GM19455 (cell line): ENCODE results near the gene IRF7.
A peak's percentile ranks its signal among the peaks of the same experiment; 100 is the strongest.
"Not testable (repeated sequence)": the region's sequence is repeated elsewhere in the genome, so short reads cannot be mapped to it uniquely, and the experiment has no call there.

Experiments
- ATAC-seq: cut with Tn5 transposase; IDR thresholded peaks from one replicate; pipeline ENCODE4 v1.9.1; 2021; ENCODE audit not compliant: unreplicated experiment

IRF7 gene

GRCh38 chr11:584287-584686 is 31.5 kb downstream of the IRF7 start:
- no peak for ATAC-seq

DNA sequence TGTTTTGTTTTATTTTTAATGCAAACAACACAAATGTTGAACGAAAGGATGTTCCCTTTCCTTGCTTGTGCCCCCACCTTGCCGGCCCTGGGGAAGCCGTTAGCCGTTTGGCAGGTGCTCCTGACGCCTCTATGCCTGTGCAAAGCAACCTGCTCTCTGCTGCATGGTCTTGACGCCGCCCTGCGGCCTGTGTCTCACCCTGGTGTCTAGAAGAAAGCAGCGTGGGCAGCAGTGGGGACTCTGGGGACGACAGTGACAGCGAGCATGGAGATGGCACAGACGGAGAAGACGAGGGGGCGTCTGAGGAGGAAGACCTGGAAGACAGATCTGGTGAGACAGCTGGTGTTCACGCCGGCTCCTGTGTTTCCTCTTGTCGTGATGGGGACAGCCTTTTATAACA is 34.0 kb downstream of the IRF7 start:
- no peak for ATAC-seq

- ATAC-seq = no peak
Observed at GRCh38 chr11:581342-581741, 34.4 kb downstream of the IRF7 start.

DNA sequence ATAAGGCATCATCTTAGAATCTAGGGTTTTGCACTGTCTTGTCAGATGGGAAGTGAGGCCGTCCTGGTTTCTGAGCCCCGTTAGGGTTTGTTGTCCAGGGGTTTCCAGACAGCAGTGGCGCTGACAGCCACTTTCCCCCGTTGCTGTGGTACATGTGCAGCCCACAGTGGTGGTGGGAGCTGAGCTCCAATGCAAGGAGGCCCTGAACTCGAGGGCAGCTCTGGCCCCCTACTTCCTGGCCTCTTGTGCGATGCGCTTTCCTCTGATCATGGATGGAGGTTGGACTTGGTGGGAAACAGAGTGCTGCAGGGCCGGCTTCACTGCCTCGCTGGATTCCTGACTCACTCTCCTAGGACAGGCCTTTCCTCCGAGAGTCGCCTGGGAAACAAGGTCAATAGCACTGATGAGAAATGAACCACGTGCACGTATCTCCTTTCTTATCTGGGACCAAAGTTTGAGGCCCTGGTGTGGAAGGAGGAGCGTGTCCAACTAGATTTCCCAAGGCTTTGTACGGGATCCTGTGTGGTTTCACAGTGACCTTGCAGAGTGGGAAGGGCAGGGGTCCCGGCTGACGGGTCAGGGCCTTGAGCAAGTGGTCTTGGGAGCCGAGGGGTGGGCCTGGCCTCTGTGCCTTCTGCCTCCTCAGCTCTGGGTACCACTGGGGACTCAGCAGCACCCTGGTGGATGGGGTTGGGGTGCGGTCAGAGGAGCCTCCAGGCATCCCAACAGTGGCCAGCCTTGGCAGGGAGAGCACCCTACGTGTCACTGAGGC is 35.7 kb downstream of the IRF7 start:
- ATAC-seq = no peak

- ATAC-seq = no peak
Observed at GRCh38 chr11:578276-579035, 37.3 kb downstream of the IRF7 start.

DNA sequence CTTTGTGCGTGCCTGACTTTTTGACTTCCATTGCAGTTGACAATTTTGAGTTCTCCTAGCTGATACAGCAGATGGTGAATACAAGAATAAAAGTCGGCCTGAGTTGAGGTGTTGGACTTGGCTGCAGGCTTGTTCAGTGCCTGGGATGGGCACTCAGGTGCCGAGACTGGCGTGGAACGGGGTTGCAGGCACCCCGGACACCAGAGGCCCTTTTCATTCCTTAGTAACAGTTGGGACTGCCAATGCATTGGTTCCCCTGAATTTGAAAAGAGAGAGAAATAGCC is 38.2 kb downstream of the IRF7 start:
- no peak for ATAC-seq

DNA sequence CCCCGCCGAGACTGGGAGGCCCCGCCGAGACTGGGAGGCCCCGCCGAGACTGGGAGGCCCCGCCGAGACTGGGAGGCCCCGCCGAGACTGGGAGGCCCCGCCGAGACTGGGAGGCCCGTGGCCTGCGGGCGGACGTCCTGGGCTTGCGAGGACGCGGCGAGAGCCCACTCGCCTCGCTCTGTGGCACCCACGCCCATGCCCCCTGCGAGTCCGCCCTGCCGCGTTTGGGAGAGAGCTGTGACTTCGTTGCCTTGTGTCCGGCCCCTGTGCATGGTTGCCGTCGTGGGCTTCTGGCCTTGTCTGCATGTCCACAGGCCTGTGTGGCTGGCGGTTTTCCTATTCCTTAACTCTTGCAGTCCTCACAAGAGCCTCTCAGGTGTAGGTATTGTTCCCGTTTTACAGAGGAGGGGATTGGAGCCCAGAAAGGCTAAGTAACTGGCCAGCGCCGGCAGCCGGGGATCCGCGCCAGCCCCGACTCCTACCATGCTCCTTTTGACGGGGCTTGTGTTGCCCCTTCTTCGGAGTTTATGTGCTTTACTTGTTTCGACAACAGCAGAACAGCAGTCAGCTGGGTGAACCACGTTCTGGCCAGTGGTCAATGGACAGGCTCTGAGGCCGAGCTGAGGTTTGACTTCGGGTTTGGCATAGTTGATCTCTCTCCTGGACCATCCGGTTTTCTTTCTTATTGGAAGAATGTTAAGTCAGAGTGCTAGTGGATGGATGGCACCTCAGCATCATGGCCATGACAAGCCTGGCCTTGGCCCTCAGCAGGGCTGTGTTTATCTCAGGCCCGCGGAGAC is 38.7 kb downstream of the IRF7 start:
- ATAC-seq = no peak

DNA sequence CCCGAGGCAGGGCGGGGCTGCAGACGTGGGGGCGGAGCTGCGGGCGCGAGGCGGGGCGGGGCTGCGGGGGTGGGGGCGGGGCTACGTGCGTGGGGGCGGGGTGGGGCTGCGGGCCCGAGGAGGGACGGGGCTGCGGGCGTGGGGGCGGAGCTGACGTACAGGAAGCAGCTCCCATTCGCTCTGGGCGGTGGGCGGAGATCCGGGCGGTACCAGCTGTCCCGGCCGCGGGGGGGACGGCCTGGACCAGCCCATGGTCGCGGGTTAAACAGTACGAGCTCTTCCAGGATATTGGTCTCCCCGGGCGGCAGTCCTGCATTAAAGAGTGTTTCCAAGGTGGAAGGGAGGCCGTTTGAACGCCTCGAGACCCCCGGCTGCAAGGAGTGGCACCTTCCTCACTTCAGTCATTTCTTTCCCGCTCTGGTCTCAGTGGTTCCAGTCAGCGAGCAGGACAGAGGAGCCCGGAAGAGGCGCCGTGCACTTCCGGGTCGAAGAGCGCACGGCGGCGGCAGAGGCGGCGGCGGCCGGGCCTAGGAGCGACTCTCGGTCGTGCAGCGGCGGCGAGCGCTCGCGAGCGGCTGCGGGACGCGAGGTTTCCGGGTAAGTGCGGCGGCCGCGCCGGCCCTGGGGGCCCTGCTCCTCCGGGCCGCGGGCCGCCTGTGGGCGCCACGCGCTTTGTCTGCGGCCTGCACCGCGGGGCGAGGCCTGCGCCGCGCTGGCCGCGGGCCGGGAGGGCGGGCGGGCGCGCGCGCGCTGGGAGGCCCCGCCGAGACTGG is 39.6 kb downstream of the IRF7 start, which contains the start of gene PHRF1:
Gene PHRF1, plus strand, starts transcription at position 475 of the 773 bp plus-strand sequence. CDS start 5,043 bp downstream, outside the sequence.
- ATAC-seq = peak; percentile 78

GRCh38 chr11:575313-575995 is 40.3 kb downstream of the IRF7 start:
- ATAC-seq = peak; percentile 40

GRCh38 chr11:574632-575312 is 41.0 kb downstream of the IRF7 start:
- ATAC-seq = no peak

DNA sequence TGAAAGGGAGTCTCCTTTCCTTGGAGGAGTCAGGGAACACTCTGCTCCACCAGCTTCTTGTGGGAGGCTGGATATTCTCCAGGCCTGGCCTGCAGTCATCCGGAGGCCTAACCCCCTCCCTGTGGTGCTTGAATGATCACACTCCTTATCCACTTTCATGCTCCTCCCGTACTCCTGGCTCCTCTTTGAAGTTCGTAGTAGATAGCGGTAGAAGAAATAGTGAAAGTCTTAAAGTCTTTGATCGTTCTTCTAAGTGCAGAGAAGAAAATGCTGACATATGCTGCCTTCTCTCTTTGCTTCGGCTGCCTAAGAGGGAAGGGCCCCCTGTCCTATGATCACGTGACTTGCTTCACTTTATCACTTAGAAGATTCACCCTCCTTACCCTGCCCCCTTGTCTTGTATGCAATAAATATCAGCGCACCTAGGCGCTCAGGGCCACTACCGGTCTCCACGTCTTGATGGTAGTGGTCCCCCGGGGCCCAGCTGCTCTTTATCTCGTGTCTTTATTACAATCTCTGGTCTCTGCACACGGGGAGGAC is 41.6 kb downstream of the IRF7 start:
- ATAC-seq = not testable (repeated sequence)

GRCh38 chr11:573146-573759 is 42.5 kb downstream of the IRF7 start:
- no peak for ATAC-seq

DNA sequence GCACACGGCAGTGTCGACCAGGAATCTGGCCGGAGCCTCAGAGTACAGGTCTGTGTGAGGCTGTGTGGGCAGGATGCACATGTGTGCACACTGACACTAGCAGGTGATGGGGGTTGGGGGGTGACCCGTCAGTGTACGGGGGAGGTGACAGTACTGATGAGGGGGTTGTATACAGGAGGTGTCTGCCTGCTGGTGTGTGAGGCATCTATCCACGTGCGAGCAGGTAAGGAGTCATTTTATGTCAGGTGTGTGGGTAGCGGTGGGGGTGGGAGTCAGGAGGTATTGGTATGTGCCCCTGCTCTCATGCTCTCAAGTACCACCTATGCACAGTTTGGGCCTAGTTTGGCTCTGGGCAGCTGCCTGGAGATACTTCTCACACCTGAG is 44.0 kb downstream of the IRF7 start:
- ATAC-seq = no peak

DNA sequence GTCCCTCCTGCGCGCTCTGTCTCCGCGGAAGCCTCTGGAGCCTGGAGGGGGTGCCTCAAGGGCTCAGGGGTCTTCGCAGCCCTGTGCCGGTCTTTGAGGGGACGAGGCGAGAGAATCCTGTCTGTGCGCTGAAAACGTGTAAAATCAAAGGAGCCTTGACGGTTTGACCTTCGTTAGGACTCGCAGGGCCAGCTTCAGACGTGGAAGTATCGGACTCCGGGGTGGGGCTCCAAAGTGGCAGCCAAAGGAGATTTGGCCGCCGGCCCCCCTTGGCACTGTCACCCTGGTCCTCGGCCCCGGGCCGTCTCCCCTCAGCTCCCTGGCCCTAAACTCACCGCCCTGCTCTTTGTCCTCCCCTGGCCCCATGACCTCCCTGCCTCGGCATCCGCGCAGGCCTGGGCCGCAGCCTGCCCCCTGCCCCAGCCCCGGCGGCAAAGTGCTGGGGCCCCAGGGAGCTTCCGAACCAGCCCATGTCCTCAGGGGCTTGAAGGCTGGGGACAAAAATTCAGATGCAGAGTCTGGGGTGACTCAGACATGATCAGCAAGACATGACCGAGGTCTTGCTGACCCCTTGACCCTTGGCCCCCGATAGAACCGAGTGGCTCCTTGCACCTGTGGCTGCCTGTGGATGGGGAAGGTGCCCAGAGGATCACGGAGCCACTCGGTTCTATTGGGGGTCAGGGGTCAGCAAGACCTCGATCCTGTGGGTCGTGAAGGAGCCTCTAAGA is 46.4 kb downstream of the IRF7 start:
- peak; percentile 2 for ATAC-seq

DNA sequence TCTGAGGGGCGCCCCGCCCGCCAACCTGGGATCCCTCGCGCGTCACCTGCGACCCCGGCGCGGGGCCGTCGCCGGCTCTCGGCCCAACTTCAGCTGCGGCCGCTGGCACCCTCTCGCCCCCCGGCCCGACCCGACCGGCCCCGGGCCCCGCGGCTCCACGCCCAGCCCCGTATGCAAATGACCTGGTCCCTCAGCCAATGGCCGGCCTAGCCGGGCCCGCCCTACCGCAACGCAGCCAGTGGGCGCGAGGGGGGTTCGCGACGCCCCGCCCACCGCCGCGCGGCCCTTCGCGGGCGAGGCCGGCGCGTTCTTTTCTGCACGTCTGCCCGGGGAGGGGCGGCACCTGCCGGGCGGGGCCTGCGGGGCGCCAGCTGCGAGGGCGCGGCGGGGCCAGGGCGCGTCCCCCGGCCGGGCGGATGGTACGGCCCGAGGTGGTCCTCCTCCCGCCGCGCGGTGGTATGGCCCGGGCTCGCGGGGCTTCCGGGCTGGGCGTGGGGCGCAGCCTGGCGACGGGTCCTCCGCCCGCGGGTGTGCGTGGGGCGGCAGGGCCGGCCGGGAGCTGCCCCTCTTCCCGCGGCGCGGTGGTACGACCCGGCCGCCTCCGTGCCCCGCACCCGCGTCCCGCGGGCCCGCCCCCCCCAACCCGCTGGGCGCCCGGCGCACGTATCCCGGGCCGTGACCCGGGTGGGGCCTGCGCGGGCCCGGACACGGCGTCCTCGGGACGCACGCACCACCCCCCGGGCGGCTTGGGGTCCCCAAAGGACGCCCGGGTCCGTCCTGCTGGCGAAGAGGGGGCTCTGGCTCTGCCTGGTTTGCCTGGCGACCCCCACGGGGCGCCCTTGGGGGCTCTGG is 47.2 kb downstream of the IRF7 start:
- ATAC-seq = peak; percentile 76

DNA sequence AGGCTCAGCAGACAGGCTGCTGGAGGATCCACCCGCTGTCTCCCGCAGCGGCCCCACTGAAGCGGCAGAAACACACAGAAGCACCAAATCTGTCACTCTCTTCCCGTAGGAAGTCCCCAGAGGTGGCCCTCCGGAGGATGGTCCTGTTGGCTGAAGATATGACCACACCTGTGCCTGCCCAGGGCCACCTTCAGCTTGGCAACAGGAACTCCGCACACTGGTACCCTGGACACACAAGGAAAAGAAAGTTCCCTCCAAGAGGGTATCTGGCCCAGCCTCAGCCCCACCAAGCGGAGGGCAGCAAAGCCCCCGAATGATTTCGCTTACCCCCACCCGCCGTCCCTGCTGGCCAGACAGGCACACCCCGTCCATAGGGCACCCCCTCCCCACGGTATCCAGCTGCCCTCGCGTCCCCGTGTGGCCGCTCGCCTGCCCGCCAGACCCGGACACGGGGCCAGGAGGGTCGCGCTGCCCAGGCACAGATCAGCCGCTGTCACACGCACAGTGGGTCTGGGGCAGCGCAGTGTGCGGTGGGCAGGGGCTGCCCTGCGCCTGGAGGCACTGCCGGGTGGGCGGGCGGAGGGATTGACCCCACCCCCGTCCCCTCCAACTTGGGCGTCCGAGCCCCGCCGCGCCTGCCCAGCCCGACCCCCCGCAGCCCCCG is 48.0 kb downstream of the IRF7 start:
- no peak for ATAC-seq

- ATAC-seq = no peak
Observed at GRCh38 chr11:567011-567628, 48.6 kb downstream of the IRF7 start.
